ENCODE measurements around the gene DTX1.

DTX1 gene

GRCh38 chr12:113064395-113065125 is 8.0 kb downstream of the DTX1 start:
- no peaks in the 10 kb centered on the region for H3K9me3 ChIP-seq (ENCODE audit: control insufficient read depth, insufficient read depth, low read length)
- peak overlapping the region; percentile 99 for H3K4me2 ChIP-seq (ENCODE audit: low read length)
- H3F3A ChIP-seq (ENCODE audit: control insufficient read depth, insufficient read depth): peaks cover 82% of the 10 kb centered on the region
- peaks cover 99% of the 10 kb centered on the region for H3K4me1 ChIP-seq (ENCODE audit: control insufficient read depth, low read length)
- peak overlapping the region; percentile 94 for H3K4me3 ChIP-seq (ENCODE audit: low read length)
- H3K36me3 ChIP-seq (ENCODE audit: control insufficient read depth, low read length): peaks cover 99% of the 10 kb centered on the region
- no peaks in the 10 kb centered on the region for H3K27me3 ChIP-seq (ENCODE audit: control insufficient read depth, low read length)
- peaks cover 100% of the 10 kb centered on the region for H3K79me2 ChIP-seq (ENCODE audit: control insufficient read depth, low read length)
- TF ChIP-seq EZH2phosphoT487 (IDR thresholded peaks at IDR 0.05; ENCODE audit: borderline replicate concordance, low read length): no peak
- no peak for TF ChIP-seq CTCF (IDR thresholded peaks at IDR 0.05; ENCODE audit: low read depth, low read length, poor library complexity, severe bottlenecking)
- H3K27ac ChIP-seq (ENCODE audit: low read depth, low read length): peak overlapping the region; percentile 99
- no peaks in the 10 kb centered on the region for H4K20me1 ChIP-seq (ENCODE audit: control insufficient read depth, insufficient read depth, low read depth, low read length)
- H3K9me2 ChIP-seq (replicated peaks; ENCODE audit: control insufficient read depth, low read length): no peaks in the 10 kb centered on the region

- H3K4me2 ChIP-seq (ENCODE audit: low read length): peak overlapping the region; percentile 99
- H3K27me3 ChIP-seq (ENCODE audit: control insufficient read depth, low read length): no peaks in the 10 kb centered on the region
- H4K20me1 ChIP-seq (ENCODE audit: control insufficient read depth, insufficient read depth, low read depth, low read length): no peaks in the 10 kb centered on the region
- H3K36me3 ChIP-seq (ENCODE audit: control insufficient read depth, low read length): peaks cover 99% of the 10 kb centered on the region
- H3K79me2 ChIP-seq (ENCODE audit: control insufficient read depth, low read length): peaks cover 100% of the 10 kb centered on the region
- H3K4me3 ChIP-seq (ENCODE audit: low read length): peak overlapping the region; percentile 94
- H3K4me1 ChIP-seq (ENCODE audit: control insufficient read depth, low read length): peaks cover 100% of the 10 kb centered on the region
- peak overlapping the region; percentile 99 for H3K27ac ChIP-seq (ENCODE audit: low read depth, low read length)
- TF ChIP-seq EZH2phosphoT487 (IDR thresholded peaks at IDR 0.05; ENCODE audit: borderline replicate concordance, low read length) (no peak), CTCF (IDR thresholded peaks at IDR 0.05; ENCODE audit: low read depth, low read length, poor library complexity, severe bottlenecking) (no peak)
- no peaks in the 10 kb centered on the region for H3K9me2 ChIP-seq (replicated peaks; ENCODE audit: control insufficient read depth, low read length)
- no peaks in the 10 kb centered on the region for H3K9me3 ChIP-seq (ENCODE audit: control insufficient read depth, insufficient read depth, low read length)
- H3F3A ChIP-seq (ENCODE audit: control insufficient read depth, insufficient read depth): peaks cover 82% of the 10 kb centered on the region
Measured at GRCh38 chr12:113065126-113066007, 8.8 kb downstream of the DTX1 start.

GRCh38 chr12:113066813-113067400 is 10.4 kb downstream of the DTX1 start:
- no peak for TF ChIP-seq CTCF (IDR thresholded peaks at IDR 0.05; ENCODE audit: low read depth, low read length, poor library complexity, severe bottlenecking)
- TF ChIP-seq EZH2phosphoT487 (IDR thresholded peaks at IDR 0.05; ENCODE audit: borderline replicate concordance, low read length): no peak
- peak overlapping the region; percentile 94 for H3K4me3 ChIP-seq (ENCODE audit: low read length)
- peak overlapping the region; percentile 99 for H3K4me2 ChIP-seq (ENCODE audit: low read length)
- H3K27ac ChIP-seq (ENCODE audit: low read depth, low read length): peak overlapping the region; percentile 99
- H3K36me3 ChIP-seq (ENCODE audit: control insufficient read depth, low read length): peaks cover 99% of the 10 kb centered on the region
- no peaks in the 10 kb centered on the region for H3K9me2 ChIP-seq (replicated peaks; ENCODE audit: control insufficient read depth, low read length)
- H3K9me3 ChIP-seq (ENCODE audit: control insufficient read depth, insufficient read depth, low read length): no peaks in the 10 kb centered on the region
- peaks cover 81% of the 10 kb centered on the region for H3F3A ChIP-seq (ENCODE audit: control insufficient read depth, insufficient read depth)
- H3K79me2 ChIP-seq (ENCODE audit: control insufficient read depth, low read length): peaks cover 100% of the 10 kb centered on the region
- no peaks in the 10 kb centered on the region for H3K27me3 ChIP-seq (ENCODE audit: control insufficient read depth, low read length)
- peaks cover 100% of the 10 kb centered on the region for H3K4me1 ChIP-seq (ENCODE audit: control insufficient read depth, low read length)
- no peaks in the 10 kb centered on the region for H4K20me1 ChIP-seq (ENCODE audit: control insufficient read depth, insufficient read depth, low read depth, low read length)
